HAP-1 (cell line): ENCODE data around the gene TBC1D13.
"Not testable (repeated sequence)": the region's sequence is repeated elsewhere in the genome, so short reads cannot be mapped to it uniquely, and the experiment has no call there.

Experiments used
- DNase-seq, 2 experiments: peaks; one replicate each; pipeline ENCODE4 v3.0.0-alpha.2; 2016 to 2020; ENCODE audit warnings: low spot score in 2 of 2
- H3K27me3 ChIP-seq: fragments of 250-450 bp; sonication (Bioruptor Pico); 2 replicates; pipeline ENCODE4 v1.5.1; 2020; ENCODE audit warnings: low read depth, mild to moderate bottlenecking, moderate library complexity
- H3K36me3 ChIP-seq: fragments of 250-450 bp; sonication (Bioruptor Pico); replicated peaks from 2 replicates; pipeline ENCODE4 v1.5.1; 2020; ENCODE audit warnings: mild to moderate bottlenecking
- H3K4me1 ChIP-seq: fragments of 250-450 bp; sonication (Bioruptor Pico); 2 replicates; pipeline ENCODE4 v1.5.1; 2020; ENCODE audit warnings: mild to moderate bottlenecking
- H3K4me3 ChIP-seq: fragments of 250-450 bp; sonication (Bioruptor Pico); 2 replicates; pipeline ENCODE4 v1.5.1; 2020; ENCODE audit warnings: mild to moderate bottlenecking, moderate library complexity
- H3K9me3 ChIP-seq: fragments of 250-450 bp; sonication (Bioruptor Pico); 2 replicates; pipeline ENCODE4 v1.5.1; 2020; ENCODE audit warnings: mild to moderate bottlenecking, moderate library complexity
- in situ Hi-C: fragments of 300-500 bp; cut with MboI; formaldehyde crosslinking; loops from 3 replicates; pipeline ENCODE4 v1.14.3; 2020; ENCODE audit warnings: low sequenced_read_pairs, inconsistent platforms, mixed read lengths

TBC1D13 gene

DNA sequence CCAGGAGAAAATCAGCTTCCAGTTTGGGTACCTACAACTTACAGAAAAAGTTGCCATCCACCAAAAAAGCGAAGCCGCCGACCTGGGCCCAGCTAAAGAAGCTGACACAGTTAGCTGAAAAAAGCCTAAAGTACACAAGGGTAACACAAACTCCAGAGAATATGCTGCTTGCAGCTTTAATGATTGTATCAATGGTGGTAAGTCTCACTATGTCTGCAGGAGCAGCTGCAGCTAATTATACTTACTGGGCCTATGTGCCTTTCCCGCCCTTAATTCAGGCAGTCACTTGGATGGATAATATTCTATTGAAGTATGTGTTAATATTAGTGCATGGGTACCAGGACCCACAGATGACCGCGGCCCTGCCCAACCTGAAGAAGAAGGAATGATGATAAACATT, 67.4 kb downstream of the TBC1D13 start:
- not testable (repeated sequence) for H3K9me3 ChIP-seq, H3K4me1 ChIP-seq, H3K27me3 ChIP-seq, H3K4me3 ChIP-seq, H3K36me3 ChIP-seq, DNase-seq
- in situ Hi-C loops, result loop anchor here (5.0 kb wide), 1 partner anchor 73 kb away; no protein-coding TSS in a partner anchor

DNA sequence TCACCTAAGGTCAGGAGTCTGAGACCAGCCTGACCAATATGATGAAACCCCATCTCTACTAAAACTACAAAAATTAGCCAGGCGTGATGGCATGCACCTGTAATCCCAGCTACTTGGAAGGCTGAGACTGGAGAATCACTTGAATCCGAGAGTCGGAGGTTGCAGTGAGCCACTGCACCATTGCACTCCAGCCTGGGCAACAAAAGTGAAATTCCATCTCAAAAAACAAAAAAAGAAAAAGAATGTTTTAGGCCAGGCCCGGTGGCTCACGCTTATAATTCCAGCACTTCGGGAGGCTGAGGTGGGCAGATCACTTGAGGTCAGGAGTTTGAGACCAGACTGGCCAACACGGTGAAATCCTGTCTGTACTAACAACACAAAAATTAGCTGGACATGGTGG, 71.4 kb downstream of the TBC1D13 start:
- in situ Hi-C loops, H3K4me3 ChIP-seq, H3K4me1 ChIP-seq: not testable (repeated sequence)

More for the DNA sequence above, 71.4 kb downstream of the TBC1D13 start:
- H3K9me3 ChIP-seq, DNase-seq, H3K36me3 ChIP-seq, H3K27me3 ChIP-seq: not testable (repeated sequence)
